Right lobe of liver (tissue), 4 donors: ENCODE results near the gene HTRA1.

Experiments
- CTCF ChIP-seq, 4 donors: fragments of 200-600 bp in 3 of 4; fragments of 450-650 bp in 1 of 4; IDR thresholded peaks; one replicate each; pipeline versions ENCODE4 v1.5.1 to v1.8.0; 2016 to 2022; ENCODE audit warnings: antibody characterized with exemption in 4 of 4, mild to moderate bottlenecking in 2 of 4
- POLR2A ChIP-seq: fragments of 450-650 bp; IDR thresholded peaks from one replicate; pipeline ENCODE4 v1.6.1; 2017; ENCODE audit warnings: antibody characterized with exemption, mild to moderate bottlenecking
- donor health status: DM: no; HTN: no; CAD: no.
- donor health status: DM: no; HTN: no; CAD: no.
- donor health status: DM: no; HTN: yes; CAD: no.

GRCh38 chr10:122531939-122532338, 70.6 kb downstream of the HTRA1 start:
- TF ChIP-seq POLR2A: no peak
- no peak for TF ChIP-seq CTCF (IDR thresholded peaks at IDR 0.05)
